HFFc6 (cell line): ENCODE data around the gene PRPF6. TPM values are rescaled to one million over a fixed set of nuclear protein-coding genes. Genes with fewer than 3 reads are reported as not detected.

Experiments
- DNase-seq: peaks from one replicate; pipeline ENCODE4 v3.0.0-alpha.2; 2018
- H3K27ac Mint-ChIP-seq: 2 replicates; pipeline ENCODE4 v1.8.0; 2020; ENCODE audit warnings: mild to moderate bottlenecking, mixed read lengths
- H3K27me3 Mint-ChIP-seq: 2 replicates; pipeline ENCODE4 v1.8.0; 2021; ENCODE audit warnings: mild to moderate bottlenecking, moderate library complexity, mixed read lengths; ENCODE audit not compliant: insufficient read depth
- H3K36me3 Mint-ChIP-seq: 2 replicates; pipeline ENCODE4 v1.8.0; 2021; ENCODE audit warnings: low read depth, mixed read lengths
- H3K4me1 Mint-ChIP-seq: 2 replicates; pipeline ENCODE4 v1.8.0; 2020; ENCODE audit warnings: low read depth, mixed read lengths
- H3K4me3 Mint-ChIP-seq: 2 replicates; pipeline ENCODE4 v1.8.0; 2020; ENCODE audit warnings: mild to moderate bottlenecking, moderate library complexity, mixed read lengths
- H3K9me3 Mint-ChIP-seq: 2 replicates; pipeline ENCODE4 v1.8.0; 2020; ENCODE audit warnings: mild to moderate bottlenecking, mixed read lengths
- CTCF ChIP-seq: fragments of 200-600 bp; sonication (generic); IDR thresholded peaks from 2 replicates; pipeline ENCODE4 v1.5.0; 2021; ENCODE audit warnings: antibody characterized with exemption, mild to moderate bottlenecking
- total RNA-seq, 6 experiments: library from RNA; stranded (reverse); fragmentation: NEBNext Ultra II Directional; extraction: Animal tissue kit (Norgen Biotek cat#: 25700); gene quantifications; 2 replicates in 1 of 6; 3 replicates in 5 of 6; pipeline ENCODE4 v1.2.3, GENCODE V29; 2021

The PRPF6 gene
- total RNA-seq, 6 experiments from 2014 or later = 70.7 to 73.2 (median 72.9) TPM

- Mint-ChIP-seq H3K27me3 (peaks cover 16% of the 10 kb centered on the region), H3K27ac (peak overlapping the region; percentile 67), H3K4me3 (peak overlapping the region; percentile 89), H3K9me3 (no peaks in the 10 kb centered on the region), H3K36me3 (peaks cover 6% of the 10 kb centered on the region; the same call in 1 of the 2 replicates), H3K4me1 (peaks cover 23% of the 10 kb centered on the region)
- peak; percentile 70 for TF ChIP-seq CTCF
- DNase-seq = peak; percentile 28
These were observed 25.6 kb upstream of the PRPF6 start for GRCh38 chr20:63955281-63955826.

- Mint-ChIP-seq H3K27me3 (peaks cover 16% of the 10 kb centered on the region), H3K36me3 (peaks cover 6% of the 10 kb centered on the region; the same call in 1 of the 2 replicates), H3K4me1 (peaks cover 23% of the 10 kb centered on the region), H3K9me3 (no peaks in the 10 kb centered on the region), H3K4me3 (peak within 1 kb of the TSS; percentile 89), H3K27ac (peak within 1 kb of the TSS; percentile 75)
- peak; percentile 53 for TF ChIP-seq CTCF
- DNase-seq = peak; percentile 83
These were observed 24.9 kb upstream of the PRPF6 start, which contains the start of gene UCKL1 for GRCh38 chr20:63955827-63956663. Gene UCKL1, minus strand, starts transcription at chr20:63956416. Its CDS starts 44 bp downstream, at chr20:63956372.

GRCh38 chr20:63956664-63957003 is 24.3 kb upstream of the PRPF6 start:
- H3K9me3 Mint-ChIP-seq = no peaks in the 10 kb centered on the region
- peaks cover 16% of the 10 kb centered on the region for H3K27me3 Mint-ChIP-seq
- DNase-seq = no peak
- peaks cover 23% of the 10 kb centered on the region for H3K4me1 Mint-ChIP-seq
- H3K27ac Mint-ChIP-seq = peak overlapping the region; percentile 75
- peaks cover 6% of the 10 kb centered on the region; the same call in 1 of the 2 replicates for H3K36me3 Mint-ChIP-seq
- no peak for TF ChIP-seq CTCF
- H3K4me3 Mint-ChIP-seq = peak overlapping the region; percentile 89

GRCh38 chr20:63957004-63957689 is 23.8 kb upstream of the PRPF6 start:
- Mint-ChIP-seq H3K4me3 (peak overlapping the region; percentile 81), H3K36me3 (peaks cover 6% of the 10 kb centered on the region; the same call in 1 of the 2 replicates), H3K27ac (peak overlapping the region; percentile 73), H3K4me1 (peaks cover 23% of the 10 kb centered on the region), H3K9me3 (no peaks in the 10 kb centered on the region), H3K27me3 (peaks cover 16% of the 10 kb centered on the region)
- peak; percentile 50 for TF ChIP-seq CTCF
- DNase-seq = peak; percentile 37

- Mint-ChIP-seq H3K27me3 (peaks cover 16% of the 10 kb centered on the region), H3K4me1 (peaks cover 23% of the 10 kb centered on the region), H3K27ac (peak overlapping the region; percentile 73), H3K9me3 (no peaks in the 10 kb centered on the region), H3K36me3 (peaks cover 6% of the 10 kb centered on the region; the same call in 1 of the 2 replicates), H3K4me3 (no peak overlapping the region)
- TF ChIP-seq CTCF = no peak
- DNase-seq = no peak
These were observed 23.1 kb upstream of the PRPF6 start for GRCh38 chr20:63957690-63958441.
